GM12875 (cell line): ENCODE measurements around the gene PRKN.

Experiments
- H3K4me3 ChIP-seq: one replicate; pipeline ENCODE4 v1.5.1; 2011; ENCODE audit warnings: low read depth, low read length, control low read depth
- CTCF ChIP-seq: IDR thresholded peaks from 2 replicates; pipeline ENCODE4 v1.5.1; 2011; ENCODE audit warnings: low read depth, mild to moderate bottlenecking, control low read depth, inconsistent platforms, low read length, moderate library complexity, borderline replicate concordance; ENCODE audit not compliant: insufficient read depth

Gene PRKN

GRCh38 chr6:162751211-162751859, 23.8 kb upstream of the PRKN start:
- no peak overlapping the region for H3K4me3 ChIP-seq
- no peak for TF ChIP-seq CTCF

- no peak for TF ChIP-seq CTCF
Observed at GRCh38 chr6:162750776-162751175, 23.2 kb upstream of the PRKN start.

GRCh38 chr6:162736961-162737360, 9.4 kb upstream of the PRKN start:
- no peak overlapping the region for H3K4me3 ChIP-seq
- no peak for TF ChIP-seq CTCF

More at GRCh38 chr6:162750776-162751175, 23.2 kb upstream of the PRKN start:
- H3K4me3 ChIP-seq: no peak overlapping the region

GRCh38 chr6:162733489-162733888, 5.9 kb upstream of the PRKN start:
- no peak overlapping the region for H3K4me3 ChIP-seq
- no peak for TF ChIP-seq CTCF

GRCh38 chr6:162730502-162730901, 2.9 kb upstream of the PRKN start:
- TF ChIP-seq CTCF: no peak
- H3K4me3 ChIP-seq: no peak overlapping the region

GRCh38 chr6:162728706-162729105, 1.1 kb upstream of the PRKN start:
- H3K4me3 ChIP-seq: no peak overlapping the region
- TF ChIP-seq CTCF: no peak

- no peak overlapping the region for H3K4me3 ChIP-seq
- no peak for TF ChIP-seq CTCF
Observed at GRCh38 chr6:162728197-162728596, 631 bp upstream of the PRKN start.
